ENCODE measurements around the gene ALS2CL. TPM values are rescaled to one million over a fixed set of nuclear protein-coding genes. Genes with fewer than 3 reads are reported as not detected.

Gene ALS2CL
- total RNA-seq, 1 donor from 2014 or later: 0.71 TPM

- H3K4me3 Mint-ChIP-seq (ENCODE audit: low read depth): no peak overlapping the region
- intact Hi-C loops (cut with micrococcal nuclease): no loop called here
- DNase-seq (ENCODE audit: low spot score): no peak
- H3K27ac Mint-ChIP-seq: no peak overlapping the region
- no peaks in the 10 kb centered on the region for H3K9me3 Mint-ChIP-seq
- no peaks in the 10 kb centered on the region for H3K36me3 Mint-ChIP-seq (ENCODE audit: low read depth)
- H3K4me1 Mint-ChIP-seq (ENCODE audit: low read depth): peaks cover 3% of the 10 kb centered on the region
- H3K27me3 Mint-ChIP-seq (ENCODE audit: low read depth): peaks cover 2% of the 10 kb centered on the region
Measured at GRCh38 chr3:46659285-46659684, 34.2 kb downstream of the ALS2CL start.

- Mint-ChIP-seq H3K27ac (no peak overlapping the region), H3K4me3 (ENCODE audit: low read depth) (no peak overlapping the region), H3K4me1 (ENCODE audit: low read depth) (peaks cover 3% of the 10 kb centered on the region), H3K27me3 (ENCODE audit: low read depth) (peaks cover 9% of the 10 kb centered on the region), H3K36me3 (ENCODE audit: low read depth) (peaks cover 4% of the 10 kb centered on the region), H3K9me3 (peaks cover 6% of the 10 kb centered on the region)
- DNase-seq (ENCODE audit: low spot score): no peak
- intact Hi-C loops (cut with micrococcal nuclease): no loop called here
Measured at GRCh38 chr3:46656778-46657556, 36.5 kb downstream of the ALS2CL start.

DNA sequence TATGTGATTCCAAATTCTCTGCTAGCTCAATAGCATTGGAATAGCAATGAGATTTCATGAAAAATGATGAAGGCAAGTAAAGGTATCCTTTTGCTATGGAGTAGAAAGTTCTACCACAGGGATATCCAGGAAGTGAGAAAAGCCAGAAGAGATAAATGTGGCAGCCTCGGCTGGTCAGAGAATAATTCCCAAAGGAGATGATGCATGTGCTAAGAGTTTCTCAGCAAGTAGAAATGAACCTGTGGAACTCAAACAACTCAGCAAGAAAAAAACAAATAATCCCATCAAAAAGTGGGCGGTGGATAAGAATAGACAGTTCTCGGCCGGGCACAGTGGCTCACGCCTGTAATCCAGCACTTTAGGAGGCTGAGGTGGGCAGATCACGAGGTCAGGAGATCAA is 38.2 kb downstream of the ALS2CL start:
- Mint-ChIP-seq H3K27me3 (ENCODE audit: low read depth) (peaks cover 12% of the 10 kb centered on the region), H3K36me3 (ENCODE audit: low read depth) (peaks cover 4% of the 10 kb centered on the region), H3K4me3 (ENCODE audit: low read depth) (no peak overlapping the region), H3K27ac (no peak overlapping the region), H3K4me1 (ENCODE audit: low read depth) (peaks cover 3% of the 10 kb centered on the region), H3K9me3 (peaks cover 9% of the 10 kb centered on the region)
- intact Hi-C loops (cut with micrococcal nuclease): no loop called here
- no peak for DNase-seq (ENCODE audit: low spot score)

DNA sequence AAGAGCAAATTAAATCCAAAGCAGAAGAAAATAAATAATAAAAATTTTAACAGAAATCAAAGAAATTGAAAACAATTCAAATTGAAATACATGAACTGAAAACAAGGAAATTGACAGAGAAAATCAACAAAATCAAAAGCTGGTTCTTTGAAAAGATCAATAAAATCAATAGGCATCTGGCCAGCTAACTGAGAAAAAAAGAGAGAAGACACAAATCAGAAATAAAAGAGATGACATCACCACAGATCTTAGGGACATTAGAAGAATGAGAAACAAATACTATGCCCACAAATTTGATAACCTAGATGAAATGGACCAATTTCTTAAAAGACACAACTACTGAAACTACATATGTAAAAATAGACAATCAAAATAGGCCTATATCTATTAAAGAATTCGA is 42.4 kb downstream of the ALS2CL start:
- Mint-ChIP-seq H3K4me1 (ENCODE audit: low read depth) (no peaks in the 10 kb centered on the region), H3K4me3 (ENCODE audit: low read depth) (no peak overlapping the region), H3K27ac (no peak overlapping the region), H3K9me3 (peaks cover 9% of the 10 kb centered on the region), H3K36me3 (ENCODE audit: low read depth) (peaks cover 4% of the 10 kb centered on the region), H3K27me3 (ENCODE audit: low read depth) (peaks cover 21% of the 10 kb centered on the region)
- no peak for DNase-seq (ENCODE audit: low spot score)
- intact Hi-C loops (cut with micrococcal nuclease): no loop called here

DNA sequence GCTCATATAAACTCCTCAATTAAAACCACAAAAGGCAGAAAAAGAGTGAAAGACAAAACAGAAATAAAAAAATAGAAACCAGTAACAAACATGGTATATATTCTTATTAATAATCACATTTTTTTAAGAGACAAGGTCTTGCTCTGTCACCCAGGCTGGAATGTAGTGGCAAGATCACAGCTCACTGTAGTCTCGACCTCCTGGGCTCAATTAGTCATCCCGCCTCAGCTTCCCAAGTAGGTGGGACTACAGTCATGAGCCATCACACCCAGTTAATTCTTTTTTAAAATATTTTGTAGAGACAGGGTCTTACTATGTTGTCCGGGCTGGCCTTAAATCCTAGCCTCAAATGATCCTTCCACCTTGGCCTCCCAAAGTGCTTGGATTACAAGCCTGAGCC is 44.0 kb downstream of the ALS2CL start:
- Mint-ChIP-seq H3K4me3 (ENCODE audit: low read depth) (no peak overlapping the region), H3K4me1 (ENCODE audit: low read depth) (no peaks in the 10 kb centered on the region), H3K36me3 (ENCODE audit: low read depth) (peaks cover 4% of the 10 kb centered on the region), H3K9me3 (peaks cover 9% of the 10 kb centered on the region), H3K27ac (no peak overlapping the region), H3K27me3 (ENCODE audit: low read depth) (peaks cover 23% of the 10 kb centered on the region)
- no peak for DNase-seq (ENCODE audit: low spot score)
- intact Hi-C loops (cut with micrococcal nuclease): no loop called here

DNA sequence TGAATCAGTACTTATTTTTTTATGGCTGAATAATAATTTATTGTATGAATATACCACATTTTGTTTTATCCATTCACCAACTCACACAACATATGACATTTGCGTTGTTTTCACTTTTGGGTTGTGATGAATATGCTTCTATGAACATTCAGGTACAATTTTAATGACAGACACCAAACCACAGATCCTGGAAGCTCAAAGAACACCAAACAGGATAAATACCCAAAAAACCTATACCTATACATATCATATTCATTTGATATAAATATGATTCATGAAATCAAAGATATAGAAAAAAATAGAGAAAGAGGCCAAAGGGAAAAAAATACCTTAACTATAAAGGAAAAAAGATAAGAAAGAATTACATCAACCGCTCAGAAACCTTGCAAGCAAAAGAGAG is 45.4 kb downstream of the ALS2CL start:
- no peaks in the 10 kb centered on the region for H3K4me1 Mint-ChIP-seq (ENCODE audit: low read depth)
- H3K9me3 Mint-ChIP-seq: peaks cover 9% of the 10 kb centered on the region
- peaks cover 4% of the 10 kb centered on the region for H3K36me3 Mint-ChIP-seq (ENCODE audit: low read depth)
- H3K4me3 Mint-ChIP-seq (ENCODE audit: low read depth): no peak overlapping the region
- H3K27ac Mint-ChIP-seq: no peak overlapping the region
- intact Hi-C loops (cut with micrococcal nuclease): no loop called here
- H3K27me3 Mint-ChIP-seq (ENCODE audit: low read depth): peaks cover 31% of the 10 kb centered on the region
- DNase-seq (ENCODE audit: low spot score): no peak

GRCh38 chr3:46646700-46647099 is 46.8 kb downstream of the ALS2CL start:
- intact Hi-C loops (cut with micrococcal nuclease): no loop called here
- Mint-ChIP-seq H3K27ac (no peak overlapping the region), H3K4me1 (ENCODE audit: low read depth) (no peaks in the 10 kb centered on the region), H3K4me3 (ENCODE audit: low read depth) (no peak overlapping the region), H3K27me3 (ENCODE audit: low read depth) (peaks cover 28% of the 10 kb centered on the region), H3K36me3 (ENCODE audit: low read depth) (no peaks in the 10 kb centered on the region), H3K9me3 (no peaks in the 10 kb centered on the region)
- DNase-seq (ENCODE audit: low spot score): no peak

GRCh38 chr3:46643701-46644100 is 49.8 kb downstream of the ALS2CL start:
- intact Hi-C loops (cut with micrococcal nuclease): no loop called here
- Mint-ChIP-seq H3K4me1 (ENCODE audit: low read depth) (no peaks in the 10 kb centered on the region), H3K9me3 (peaks cover 7% of the 10 kb centered on the region), H3K36me3 (ENCODE audit: low read depth) (no peaks in the 10 kb centered on the region), H3K27me3 (ENCODE audit: low read depth) (peaks cover 32% of the 10 kb centered on the region), H3K27ac (no peak overlapping the region), H3K4me3 (ENCODE audit: low read depth) (no peak overlapping the region)
- no peak for DNase-seq (ENCODE audit: low spot score)

GRCh38 chr3:46642971-46643370 is 50.5 kb downstream of the ALS2CL start:
- Mint-ChIP-seq H3K27me3 (ENCODE audit: low read depth) (peaks cover 30% of the 10 kb centered on the region), H3K9me3 (peaks cover 7% of the 10 kb centered on the region), H3K27ac (no peak overlapping the region)

GRCh38 chr3:46640927-46641326 is 52.6 kb downstream of the ALS2CL start:
- intact Hi-C loops (cut with micrococcal nuclease): no loop called here
- H3K27ac Mint-ChIP-seq: no peak overlapping the region
- H3K27me3 Mint-ChIP-seq (ENCODE audit: low read depth): peaks cover 24% of the 10 kb centered on the region
- no peak overlapping the region for H3K4me3 Mint-ChIP-seq (ENCODE audit: low read depth)
- no peak for DNase-seq (ENCODE audit: low spot score)
- H3K36me3 Mint-ChIP-seq (ENCODE audit: low read depth): no peaks in the 10 kb centered on the region
- H3K4me1 Mint-ChIP-seq (ENCODE audit: low read depth): no peaks in the 10 kb centered on the region
- peaks cover 7% of the 10 kb centered on the region for H3K9me3 Mint-ChIP-seq

More at GRCh38 chr3:46642971-46643370, 50.5 kb downstream of the ALS2CL start:
- Mint-ChIP-seq H3K4me3 (ENCODE audit: low read depth) (no peak overlapping the region), H3K36me3 (ENCODE audit: low read depth) (no peaks in the 10 kb centered on the region), H3K4me1 (ENCODE audit: low read depth) (no peaks in the 10 kb centered on the region)
- intact Hi-C loops (cut with micrococcal nuclease): no loop called here
- DNase-seq (ENCODE audit: low spot score): no peak

- no peak overlapping the region for H3K4me3 Mint-ChIP-seq (ENCODE audit: low read depth)
- peaks cover 6% of the 10 kb centered on the region for H3K4me1 Mint-ChIP-seq (ENCODE audit: low read depth)
- intact Hi-C loops (cut with micrococcal nuclease): no loop called here
- H3K27me3 Mint-ChIP-seq (ENCODE audit: low read depth): peaks cover 29% of the 10 kb centered on the region
- H3K27ac Mint-ChIP-seq: no peak overlapping the region
- no peak for DNase-seq (ENCODE audit: low spot score)
- no peaks in the 10 kb centered on the region for H3K36me3 Mint-ChIP-seq (ENCODE audit: low read depth)
- peaks cover 7% of the 10 kb centered on the region for H3K9me3 Mint-ChIP-seq
Measured at GRCh38 chr3:46639221-46639620, 54.3 kb downstream of the ALS2CL start.

DNA sequence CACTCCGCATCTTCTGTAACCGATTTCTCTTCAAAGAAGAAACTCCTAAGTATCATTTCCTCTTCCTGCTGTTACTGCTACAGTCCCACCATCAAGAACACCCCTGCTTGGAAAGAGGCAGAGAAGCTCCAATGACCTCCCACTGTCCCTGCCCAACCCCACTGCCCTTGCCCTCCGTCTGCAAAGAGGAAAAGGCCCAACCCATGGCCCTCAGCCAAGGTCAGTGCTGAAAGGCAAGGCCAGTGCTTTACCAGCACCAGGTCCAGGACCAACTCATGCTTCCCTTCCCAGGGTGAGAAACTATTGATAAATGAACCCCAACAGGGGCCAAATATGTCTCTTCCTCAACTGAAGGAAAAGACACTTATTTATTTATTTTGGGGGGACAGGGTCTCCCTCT is 58.6 kb downstream of the ALS2CL start:
- intact Hi-C loops (cut with micrococcal nuclease): no loop called here
- Mint-ChIP-seq H3K27ac (no peak overlapping the region), H3K27me3 (ENCODE audit: low read depth) (peaks cover 9% of the 10 kb centered on the region), H3K9me3 (no peaks in the 10 kb centered on the region), H3K4me1 (ENCODE audit: low read depth) (peaks cover 9% of the 10 kb centered on the region), H3K36me3 (ENCODE audit: low read depth) (no peaks in the 10 kb centered on the region), H3K4me3 (ENCODE audit: low read depth) (no peak overlapping the region)
- no peak for DNase-seq (ENCODE audit: low spot score)

DNA sequence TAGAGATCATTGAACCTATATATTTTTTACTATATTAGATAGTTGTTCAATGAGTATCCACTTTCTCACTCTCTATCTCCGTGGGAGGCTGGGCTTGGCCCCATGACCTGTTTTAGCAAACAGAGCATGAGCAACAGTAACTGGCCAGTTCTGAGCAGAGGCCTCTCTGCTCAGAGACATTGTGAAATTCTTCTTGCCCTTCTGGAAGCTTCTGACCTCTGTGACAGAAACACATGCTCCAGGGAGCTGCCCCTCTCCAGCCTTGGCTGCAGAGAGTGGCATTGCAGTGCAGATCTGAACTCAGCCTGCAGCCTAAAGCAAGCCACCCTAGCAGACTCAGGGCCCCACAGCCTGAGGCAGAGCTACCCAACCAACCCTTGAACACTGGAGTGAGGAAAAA is 60.7 kb downstream of the ALS2CL start:
- H3K9me3 Mint-ChIP-seq: no peaks in the 10 kb centered on the region
- peaks cover 9% of the 10 kb centered on the region for H3K27me3 Mint-ChIP-seq (ENCODE audit: low read depth)
- no peak overlapping the region for H3K4me3 Mint-ChIP-seq (ENCODE audit: low read depth)
- no peak overlapping the region for H3K27ac Mint-ChIP-seq
- DNase-seq (ENCODE audit: low spot score): no peak
- H3K4me1 Mint-ChIP-seq (ENCODE audit: low read depth): peaks cover 15% of the 10 kb centered on the region
- intact Hi-C loops (cut with micrococcal nuclease): no loop called here
- no peaks in the 10 kb centered on the region for H3K36me3 Mint-ChIP-seq (ENCODE audit: low read depth)

All from activated T-helper 2 cell treated with anti-CD3 and anti-CD28 coated beads, Interferon-gamma antibody, Interleukin-2, Interleukin-4, amounts not matched to agents 10 μg/mL and 5 μg/mL and 100 μg/mL, durations not matched to agents 14 hours and 24 hours and 36 hours (primary cell).